ENCODE results near the gene CDS2.

The CDS2 gene

DNA sequence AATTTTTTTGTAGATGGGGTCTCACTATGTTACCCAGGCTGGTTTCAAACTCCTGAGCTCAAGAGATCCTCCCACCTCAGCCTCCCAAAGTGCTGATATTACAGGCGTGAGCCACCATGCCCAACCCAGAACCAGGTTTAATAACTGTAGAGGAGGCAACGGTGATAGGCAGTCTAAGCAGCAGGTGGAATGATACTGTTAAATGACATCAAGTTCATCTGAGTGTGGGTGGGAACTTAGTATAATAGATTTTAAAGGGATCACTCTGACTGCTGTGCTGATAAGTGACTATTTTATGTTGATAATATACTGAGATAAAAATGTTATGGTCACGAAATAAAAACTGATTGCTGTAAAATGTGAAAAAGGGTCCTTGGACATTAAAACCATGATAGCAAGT lies 38.1 kb upstream of the CDS2 start:
- no peak overlapping the region for H2AK5ac ChIP-seq (ENCODE audit: low read length)
- H3K56ac ChIP-seq (ENCODE audit: low read length), result no peak overlapping the region
- DNase-seq, result no peak
- WGBS (ENCODE audit: extremely low coverage, insufficient coverage, low lambda C conversion rate), result no CpG with 5 or more reads among the region's 3 CpGs
- no peak overlapping the region for H3K4me2 ChIP-seq (ENCODE audit: low read length)
- H2BK120ac ChIP-seq (ENCODE audit: low read depth, low read length), result no peak overlapping the region
- no peak overlapping the region for H4K5ac ChIP-seq (ENCODE audit: low read length)
- no peak overlapping the region for H3K9ac ChIP-seq (ENCODE audit: low read length)
- no peak overlapping the region for H3K23ac ChIP-seq (ENCODE audit: low read length)
- no peak overlapping the region for H3K18ac ChIP-seq (ENCODE audit: low read length)
- H3K27me3 ChIP-seq (ENCODE audit: insufficient read depth, low read length, poor library complexity), result no peaks in the 10 kb centered on the region
- no peaks in the 10 kb centered on the region for H3K36me3 ChIP-seq (ENCODE audit: control insufficient read depth, insufficient read depth, low read length)
- no peaks in the 10 kb centered on the region for H3K79me2 ChIP-seq (ENCODE audit: control insufficient read depth, insufficient read depth, low read length)
- no peaks in the 10 kb centered on the region for H3K79me1 ChIP-seq (ENCODE audit: low read length)
- no peak overlapping the region for H2BK5ac ChIP-seq (ENCODE audit: low read length)
- H3K4ac ChIP-seq (ENCODE audit: low read depth, low read length), result no peak overlapping the region
- no peak overlapping the region for H4K8ac ChIP-seq (ENCODE audit: low read depth, low read length)
- H3K4me1 ChIP-seq (ENCODE audit: control insufficient read depth, low read depth, low read length), result no peaks in the 10 kb centered on the region
- H2BK15ac ChIP-seq (replicated peaks; ENCODE audit: low read depth), result no peak overlapping the region
- no peak overlapping the region for H3K27ac ChIP-seq (ENCODE audit: low read depth, low read length)
- no peak overlapping the region for H3K4me3 ChIP-seq (ENCODE audit: low read length)

DNA sequence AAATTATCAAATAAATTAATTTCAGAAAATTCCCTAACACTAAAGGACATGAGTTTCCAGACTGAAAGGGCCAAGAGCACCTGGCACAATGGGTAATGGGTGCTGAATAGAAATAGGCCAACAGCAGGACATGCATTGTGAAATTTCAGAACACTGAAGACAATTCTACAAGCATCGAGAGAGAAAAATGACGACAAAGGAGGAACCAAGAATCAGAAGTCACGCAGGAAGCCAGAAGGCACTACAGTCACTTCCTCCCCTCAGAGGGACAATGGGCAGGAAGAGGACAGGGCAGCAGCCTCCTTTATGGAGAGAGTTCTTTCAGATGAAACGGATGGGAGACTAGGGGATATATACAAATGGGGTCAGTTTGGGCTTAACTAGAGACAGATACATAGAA lies 36.6 kb upstream of the CDS2 start:
- Histone ChIP-seq H4K5ac (ENCODE audit: low read length) (no peak overlapping the region), H3K23ac (ENCODE audit: low read length) (no peak overlapping the region), H3K79me1 (ENCODE audit: low read length) (no peaks in the 10 kb centered on the region), H2BK15ac (replicated peaks; ENCODE audit: low read depth) (no peak overlapping the region), H3K79me2 (ENCODE audit: control insufficient read depth, insufficient read depth, low read length) (no peaks in the 10 kb centered on the region), H3K36me3 (ENCODE audit: control insufficient read depth, insufficient read depth, low read length) (no peaks in the 10 kb centered on the region), H2BK5ac (ENCODE audit: low read length) (no peak overlapping the region), H2BK120ac (ENCODE audit: low read depth, low read length) (no peak overlapping the region), H3K4me1 (ENCODE audit: control insufficient read depth, low read depth, low read length) (no peaks in the 10 kb centered on the region), H3K9ac (ENCODE audit: low read length) (no peak overlapping the region), H4K8ac (ENCODE audit: low read depth, low read length) (no peak overlapping the region), H3K4me2 (ENCODE audit: low read length) (no peak overlapping the region), H3K18ac (ENCODE audit: low read length) (no peak overlapping the region), H2AK5ac (ENCODE audit: low read length) (no peak overlapping the region), H3K27me3 (ENCODE audit: insufficient read depth, low read length, poor library complexity) (no peaks in the 10 kb centered on the region), H3K56ac (ENCODE audit: low read length) (no peak overlapping the region), H3K4me3 (ENCODE audit: low read length) (no peak overlapping the region), H3K27ac (ENCODE audit: low read depth, low read length) (no peak overlapping the region), H3K4ac (ENCODE audit: low read depth, low read length) (no peak overlapping the region)
- no peak for DNase-seq
- WGBS (ENCODE audit: extremely low coverage, insufficient coverage, low lambda C conversion rate), result no CpG with 5 or more reads among the region's 4 CpGs

DNA sequence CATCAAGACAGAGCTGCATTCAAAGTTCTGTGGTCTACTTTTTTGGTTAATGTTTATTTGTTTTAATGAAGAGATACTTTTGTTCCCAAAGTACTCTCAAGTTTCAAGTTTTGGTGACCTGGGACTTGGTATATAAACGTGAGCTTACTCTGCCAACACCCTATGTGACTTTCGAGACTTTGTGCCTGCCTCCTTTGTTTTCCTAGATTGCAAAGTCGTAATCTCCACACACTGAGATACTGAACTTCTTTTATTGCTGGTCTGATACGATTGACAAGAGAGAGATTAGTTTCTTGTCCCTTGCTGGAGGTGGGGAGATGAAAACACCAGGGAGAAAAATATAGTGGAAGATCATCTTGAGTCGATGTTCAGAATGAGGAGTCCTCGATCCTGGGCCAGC lies 34.9 kb upstream of the CDS2 start:
- no CpG with 5 or more reads among the region's 6 CpGs for WGBS (ENCODE audit: extremely low coverage, insufficient coverage, low lambda C conversion rate)
- H3K18ac ChIP-seq (ENCODE audit: low read length), result no peak overlapping the region
- H3K23ac ChIP-seq (ENCODE audit: low read length), result no peak overlapping the region
- H3K4ac ChIP-seq (ENCODE audit: low read depth, low read length), result no peak overlapping the region
- no peak overlapping the region for H4K8ac ChIP-seq (ENCODE audit: low read depth, low read length)
- H3K79me2 ChIP-seq (ENCODE audit: control insufficient read depth, insufficient read depth, low read length), result no peaks in the 10 kb centered on the region
- no peaks in the 10 kb centered on the region for H3K4me1 ChIP-seq (ENCODE audit: control insufficient read depth, low read depth, low read length)
- no peak overlapping the region for H2AK5ac ChIP-seq (ENCODE audit: low read length)
- H3K4me3 ChIP-seq (ENCODE audit: low read length), result no peak overlapping the region
- no peak overlapping the region for H3K9ac ChIP-seq (ENCODE audit: low read length)
- no peak overlapping the region for H3K27ac ChIP-seq (ENCODE audit: low read depth, low read length)
- no peaks in the 10 kb centered on the region for H3K27me3 ChIP-seq (ENCODE audit: insufficient read depth, low read length, poor library complexity)
- H3K56ac ChIP-seq (ENCODE audit: low read length), result no peak overlapping the region
- H2BK5ac ChIP-seq (ENCODE audit: low read length), result no peak overlapping the region
- no peaks in the 10 kb centered on the region for H3K36me3 ChIP-seq (ENCODE audit: control insufficient read depth, insufficient read depth, low read length)
- H3K79me1 ChIP-seq (ENCODE audit: low read length), result no peaks in the 10 kb centered on the region
- H3K4me2 ChIP-seq (ENCODE audit: low read length), result no peak overlapping the region
- DNase-seq, result no peak
- H4K5ac ChIP-seq (ENCODE audit: low read length), result no peak overlapping the region
- no peak overlapping the region for H2BK120ac ChIP-seq (ENCODE audit: low read depth, low read length)
- no peak overlapping the region for H2BK15ac ChIP-seq (replicated peaks; ENCODE audit: low read depth)

DNA sequence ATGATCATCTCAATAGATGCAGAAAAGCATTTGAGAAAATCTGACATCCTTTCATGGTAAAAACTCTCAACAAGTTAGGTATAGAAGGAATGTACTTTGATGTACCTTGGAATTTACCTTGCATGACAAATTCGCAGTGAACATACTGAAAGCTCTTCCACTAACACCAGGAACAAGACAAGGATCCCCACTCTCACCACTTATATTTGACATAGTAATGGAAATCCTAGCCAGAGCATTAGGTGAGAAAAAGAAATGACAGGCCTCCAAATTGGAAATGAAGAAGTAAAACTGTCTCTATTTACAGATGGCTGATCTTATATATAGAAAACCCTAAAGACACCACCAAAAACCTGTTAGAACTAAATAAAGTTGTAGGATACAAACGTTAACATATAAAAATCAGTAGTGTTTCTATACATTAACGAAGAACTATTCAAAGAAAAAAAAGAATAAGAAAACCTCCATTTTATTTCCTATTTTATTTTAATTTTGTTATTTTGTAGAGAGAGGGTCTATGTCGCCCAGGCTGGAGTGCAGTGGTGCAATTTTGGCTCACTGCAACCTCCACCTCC lies 34.0 kb upstream of the CDS2 start:
- no CpG with 5 or more reads among the region's 4 CpGs for WGBS (ENCODE audit: extremely low coverage, insufficient coverage, low lambda C conversion rate)
- Histone ChIP-seq H3K27ac (ENCODE audit: low read depth, low read length) (no peak overlapping the region), H3K56ac (ENCODE audit: low read length) (no peak overlapping the region), H3K79me1 (ENCODE audit: low read length) (no peaks in the 10 kb centered on the region), H2AK5ac (ENCODE audit: low read length) (no peak overlapping the region), H3K4me3 (ENCODE audit: low read length) (no peak overlapping the region), H3K18ac (ENCODE audit: low read length) (no peak overlapping the region), H4K8ac (ENCODE audit: low read depth, low read length) (no peak overlapping the region), H2BK15ac (replicated peaks; ENCODE audit: low read depth) (no peak overlapping the region), H3K79me2 (ENCODE audit: control insufficient read depth, insufficient read depth, low read length) (no peaks in the 10 kb centered on the region), H2BK120ac (ENCODE audit: low read depth, low read length) (no peak overlapping the region), H4K5ac (ENCODE audit: low read length) (no peak overlapping the region), H3K9ac (ENCODE audit: low read length) (no peak overlapping the region), H3K23ac (ENCODE audit: low read length) (no peak overlapping the region), H2BK5ac (ENCODE audit: low read length) (no peak overlapping the region), H3K4ac (ENCODE audit: low read depth, low read length) (no peak overlapping the region), H3K36me3 (ENCODE audit: control insufficient read depth, insufficient read depth, low read length) (no peaks in the 10 kb centered on the region), H3K27me3 (ENCODE audit: insufficient read depth, low read length, poor library complexity) (no peaks in the 10 kb centered on the region), H3K4me2 (ENCODE audit: low read length) (no peak overlapping the region), H3K4me1 (ENCODE audit: control insufficient read depth, low read depth, low read length) (no peaks in the 10 kb centered on the region)
- DNase-seq, result no peak

DNA sequence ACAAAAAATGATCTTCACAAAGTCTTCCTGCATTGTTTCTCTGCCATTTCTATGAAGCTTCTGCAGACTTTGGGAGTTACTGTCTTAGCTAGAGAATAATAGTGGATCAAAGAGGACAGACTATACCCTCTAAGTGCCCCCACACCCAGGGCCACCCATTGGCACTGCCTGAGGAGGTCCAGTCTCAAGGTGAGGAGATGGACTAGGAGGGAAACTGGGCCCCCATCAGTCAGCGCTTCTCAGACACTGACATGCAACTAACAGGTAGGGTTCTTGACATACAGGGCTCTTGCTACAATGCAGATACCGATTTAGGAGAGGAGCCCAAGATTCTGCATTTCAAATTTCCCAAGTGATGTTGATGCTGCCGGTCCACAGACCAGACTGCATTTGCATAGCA lies 31.4 kb upstream of the CDS2 start:
- no peak for DNase-seq
- H2BK15ac ChIP-seq (replicated peaks; ENCODE audit: low read depth), result no peak overlapping the region
- no peak overlapping the region for H4K5ac ChIP-seq (ENCODE audit: low read length)
- no peak overlapping the region for H4K8ac ChIP-seq (ENCODE audit: low read depth, low read length)
- H3K79me1 ChIP-seq (ENCODE audit: low read length), result no peaks in the 10 kb centered on the region
- no peak overlapping the region for H3K4ac ChIP-seq (ENCODE audit: low read depth, low read length)
- no peaks in the 10 kb centered on the region for H3K4me1 ChIP-seq (ENCODE audit: control insufficient read depth, low read depth, low read length)
- no CpG with 5 or more reads among the region's 3 CpGs for WGBS (ENCODE audit: extremely low coverage, insufficient coverage, low lambda C conversion rate)
- H2BK5ac ChIP-seq (ENCODE audit: low read length), result no peak overlapping the region
- H3K4me3 ChIP-seq (ENCODE audit: low read length), result no peak overlapping the region
- H3K27ac ChIP-seq (ENCODE audit: low read depth, low read length), result no peak overlapping the region
- no peaks in the 10 kb centered on the region for H3K27me3 ChIP-seq (ENCODE audit: insufficient read depth, low read length, poor library complexity)
- H3K36me3 ChIP-seq (ENCODE audit: control insufficient read depth, insufficient read depth, low read length), result peaks cover 2% of the 10 kb centered on the region
- H3K56ac ChIP-seq (ENCODE audit: low read length), result no peak overlapping the region
- no peak overlapping the region for H3K23ac ChIP-seq (ENCODE audit: low read length)
- no peak overlapping the region for H3K18ac ChIP-seq (ENCODE audit: low read length)
- no peak overlapping the region for H3K4me2 ChIP-seq (ENCODE audit: low read length)
- no peak overlapping the region for H3K9ac ChIP-seq (ENCODE audit: low read length)
- no peak overlapping the region for H2BK120ac ChIP-seq (ENCODE audit: low read depth, low read length)
- no peak overlapping the region for H2AK5ac ChIP-seq (ENCODE audit: low read length)
- H3K79me2 ChIP-seq (ENCODE audit: control insufficient read depth, insufficient read depth, low read length), result no peaks in the 10 kb centered on the region

DNA sequence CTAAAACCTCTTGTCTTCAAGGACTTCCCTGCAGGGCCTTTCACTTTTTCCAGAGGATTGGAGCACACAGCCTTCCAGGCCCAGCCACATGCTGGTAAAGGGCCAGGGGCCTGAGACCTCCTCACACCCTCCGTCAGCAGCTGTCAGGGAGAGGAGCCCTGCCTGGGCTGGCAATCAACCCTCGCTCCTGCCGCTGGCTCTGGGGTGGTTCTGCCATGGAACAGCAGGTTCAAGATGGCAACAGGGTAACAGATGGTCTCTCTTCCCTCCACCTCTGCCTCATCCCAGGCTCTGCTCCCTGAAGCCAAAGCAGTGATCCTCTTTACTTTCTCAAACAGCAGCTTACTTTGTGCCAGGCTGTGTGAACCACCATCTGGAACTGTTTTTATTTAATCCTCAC lies 30.9 kb upstream of the CDS2 start:
- no peak overlapping the region for H3K4me2 ChIP-seq (ENCODE audit: low read length)
- no peak overlapping the region for H2BK5ac ChIP-seq (ENCODE audit: low read length)
- no peak overlapping the region for H3K9ac ChIP-seq (ENCODE audit: low read length)
- no peaks in the 10 kb centered on the region for H3K79me2 ChIP-seq (ENCODE audit: control insufficient read depth, insufficient read depth, low read length)
- H3K27me3 ChIP-seq (ENCODE audit: insufficient read depth, low read length, poor library complexity), result no peaks in the 10 kb centered on the region
- no peak overlapping the region for H3K18ac ChIP-seq (ENCODE audit: low read length)
- no peak overlapping the region for H4K5ac ChIP-seq (ENCODE audit: low read length)
- no peak overlapping the region for H3K27ac ChIP-seq (ENCODE audit: low read depth, low read length)
- H2BK15ac ChIP-seq (replicated peaks; ENCODE audit: low read depth), result no peak overlapping the region
- peaks cover 2% of the 10 kb centered on the region for H3K36me3 ChIP-seq (ENCODE audit: control insufficient read depth, insufficient read depth, low read length)
- no peak overlapping the region for H3K4ac ChIP-seq (ENCODE audit: low read depth, low read length)
- no peak for DNase-seq
- H3K56ac ChIP-seq (ENCODE audit: low read length), result no peak overlapping the region
- no peak overlapping the region for H4K8ac ChIP-seq (ENCODE audit: low read depth, low read length)
- H2BK120ac ChIP-seq (ENCODE audit: low read depth, low read length), result no peak overlapping the region
- no CpG with 5 or more reads among the region's 3 CpGs for WGBS (ENCODE audit: extremely low coverage, insufficient coverage, low lambda C conversion rate)
- no peaks in the 10 kb centered on the region for H3K4me1 ChIP-seq (ENCODE audit: control insufficient read depth, low read depth, low read length)
- no peak overlapping the region for H3K4me3 ChIP-seq (ENCODE audit: low read length)
- no peaks in the 10 kb centered on the region for H3K79me1 ChIP-seq (ENCODE audit: low read length)
- no peak overlapping the region for H2AK5ac ChIP-seq (ENCODE audit: low read length)
- H3K23ac ChIP-seq (ENCODE audit: low read length), result no peak overlapping the region
